Left ventricle myocardium inferior (tissue), 1 donor: ENCODE measurements around the gene SCO2. TPM values are rescaled to one million over a fixed set of nuclear protein-coding genes. Genes with fewer than 3 reads are reported as not detected.
A peak's percentile ranks its signal among the peaks of the same experiment; 100 is the strongest.

Source experiments
- DNase-seq: peaks from one replicate; pipeline ENCODE4 v3.0.0-alpha.2; 2020
- H3K27ac ChIP-seq: fragments of 200-600 bp; replicated peaks from 2 replicates; pipeline ENCODE4 v1.8.0; 2021
- H3K27me3 ChIP-seq: fragments of 200-600 bp; 2 replicates; pipeline ENCODE4 v1.8.0; 2021; ENCODE audit warnings: low read depth
- H3K36me3 ChIP-seq: fragments of 200-600 bp; 2 replicates; pipeline ENCODE4 v1.8.0; 2021
- H3K4me1 ChIP-seq: fragments of 200-600 bp; 2 replicates; pipeline ENCODE4 v1.8.0; 2021
- H3K4me3 ChIP-seq: fragments of 200-600 bp; 2 replicates; pipeline ENCODE4 v1.8.0; 2021; ENCODE audit warnings: mild to moderate bottlenecking, moderate library complexity
- H3K9me3 ChIP-seq: fragments of 200-600 bp; replicated peaks from 2 replicates; pipeline ENCODE4 v1.8.0; 2021
- intact Hi-C: fragments of 100-400 bp; cut with micrococcal nuclease; formaldehyde crosslinking; loops from one replicate; pipeline ENCODE4 v1.11.0; 2022
- total RNA-seq: library from RNA; stranded (reverse); fragmentation: NEBNext Ultra II Directional; extraction: Animal tissue kit (Norgen Biotek cat#: 25700); gene quantifications from one replicate; pipeline ENCODE4 v1.2.1, GENCODE V29; 2021
- TF ChIP-seq, protein P1 (sequence below): fragments of 200-600 bp; IDR thresholded peaks from 2 replicates; pipeline ENCODE4 v1.8.0; 2021; ENCODE audit warnings: antibody characterized with exemption, mild to moderate bottlenecking, borderline replicate concordance
- donor health status: DM: no; HTN: yes; CAD: no; lungs with severe emphysema.

Gene SCO2
- total RNA-seq, 1 donor from 2014 or later: not detected

DNA sequence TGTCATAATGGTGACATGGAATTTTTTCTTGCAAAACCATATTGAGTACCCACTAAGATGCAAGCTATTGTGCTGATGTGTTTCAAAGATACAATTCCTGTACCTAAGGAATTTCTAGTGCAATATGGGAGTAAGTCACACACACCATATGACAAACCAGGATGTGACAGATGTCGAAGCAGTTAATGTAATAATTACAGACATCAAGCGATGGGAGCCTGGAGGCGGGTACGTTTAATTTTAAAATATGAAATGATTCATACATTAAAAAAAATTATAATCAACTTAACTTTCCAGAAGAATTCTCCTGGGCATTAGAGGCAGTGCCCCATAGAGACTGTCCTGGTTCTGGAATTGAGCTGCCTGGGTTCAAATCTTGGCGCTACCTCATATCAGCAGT, 31.3 kb upstream of the SCO2 start:
- H3K27me3 ChIP-seq: peaks cover 4% of the 10 kb centered on the region
- no peak for DNase-seq
- H3K9me3 ChIP-seq: no peaks in the 10 kb centered on the region
- no peaks in the 10 kb centered on the region for H3K36me3 ChIP-seq
- TF ChIP-seq, protein P1, sequence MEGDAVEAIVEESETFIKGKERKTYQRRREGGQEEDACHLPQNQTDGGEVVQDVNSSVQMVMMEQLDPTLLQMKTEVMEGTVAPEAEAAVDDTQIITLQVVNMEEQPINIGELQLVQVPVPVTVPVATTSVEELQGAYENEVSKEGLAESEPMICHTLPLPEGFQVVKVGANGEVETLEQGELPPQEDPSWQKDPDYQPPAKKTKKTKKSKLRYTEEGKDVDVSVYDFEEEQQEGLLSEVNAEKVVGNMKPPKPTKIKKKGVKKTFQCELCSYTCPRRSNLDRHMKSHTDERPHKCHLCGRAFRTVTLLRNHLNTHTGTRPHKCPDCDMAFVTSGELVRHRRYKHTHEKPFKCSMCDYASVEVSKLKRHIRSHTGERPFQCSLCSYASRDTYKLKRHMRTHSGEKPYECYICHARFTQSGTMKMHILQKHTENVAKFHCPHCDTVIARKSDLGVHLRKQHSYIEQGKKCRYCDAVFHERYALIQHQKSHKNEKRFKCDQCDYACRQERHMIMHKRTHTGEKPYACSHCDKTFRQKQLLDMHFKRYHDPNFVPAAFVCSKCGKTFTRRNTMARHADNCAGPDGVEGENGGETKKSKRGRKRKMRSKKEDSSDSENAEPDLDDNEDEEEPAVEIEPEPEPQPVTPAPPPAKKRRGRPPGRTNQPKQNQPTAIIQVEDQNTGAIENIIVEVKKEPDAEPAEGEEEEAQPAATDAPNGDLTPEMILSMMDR: no peak
- no peaks in the 10 kb centered on the region for H3K4me1 ChIP-seq
- no peak overlapping the region for H3K4me3 ChIP-seq
- H3K27ac ChIP-seq: no peak overlapping the region
- intact Hi-C loops: no loop called here

DNA sequence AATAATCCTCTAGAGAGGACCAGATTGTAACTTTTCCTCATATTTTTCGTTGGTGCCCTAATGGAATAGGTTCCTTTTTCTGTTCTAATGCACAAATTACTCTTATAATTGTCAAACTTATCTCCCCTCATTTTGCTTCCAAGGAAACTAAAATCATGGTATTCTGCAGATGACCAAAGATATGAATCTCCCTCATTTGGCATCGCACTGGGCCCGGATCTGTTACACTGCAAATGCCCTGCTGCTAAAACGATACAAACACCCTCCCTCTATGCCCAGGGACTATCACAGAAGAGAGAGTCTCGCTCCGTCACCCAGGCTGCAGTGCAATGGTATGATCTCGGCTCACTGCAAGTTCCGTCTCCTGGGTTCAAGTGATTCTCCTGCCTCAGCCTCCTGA, 27.9 kb upstream of the SCO2 start:
- DNase-seq: no peak
- Histone ChIP-seq H3K27ac (no peak overlapping the region), H3K4me3 (no peak overlapping the region), H3K9me3 (no peaks in the 10 kb centered on the region), H3K4me1 (peaks cover 8% of the 10 kb centered on the region), H3K36me3 (no peaks in the 10 kb centered on the region), H3K27me3 (peaks cover 38% of the 10 kb centered on the region)
- TF ChIP-seq, protein P1: no peak
- intact Hi-C loops: no loop called here

DNA sequence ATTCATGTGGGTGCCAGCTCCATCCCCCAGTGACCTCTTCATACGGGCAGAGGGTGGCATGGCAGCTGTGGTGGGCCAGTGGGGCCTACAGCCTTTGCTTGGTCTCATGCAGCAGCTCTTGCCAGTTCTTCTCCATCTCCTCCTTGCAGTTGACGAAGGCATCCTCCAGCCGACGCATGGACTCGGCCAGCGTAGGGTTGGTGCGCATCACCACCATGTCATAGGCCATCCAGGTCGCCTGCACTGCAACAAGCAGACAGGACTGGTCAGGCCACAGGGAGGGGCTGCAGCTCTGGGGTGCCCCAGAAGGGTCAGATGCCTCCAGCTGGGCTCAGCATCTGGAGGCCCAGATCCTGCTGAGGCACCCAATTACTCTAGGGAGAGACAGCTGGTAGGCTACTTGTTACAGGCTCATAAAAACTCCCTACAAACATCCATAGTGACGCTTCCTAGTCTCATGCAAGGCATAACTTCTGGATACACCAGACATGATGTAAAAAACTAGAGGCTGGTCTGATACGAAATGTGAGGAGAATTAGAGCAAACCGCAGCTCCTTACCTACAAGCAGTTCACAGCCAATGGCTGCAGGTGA, 25.9 kb upstream of the SCO2 start:
- TF ChIP-seq, protein P1: no peak
- no peak overlapping the region for H3K4me3 ChIP-seq
- H3K27me3 ChIP-seq: peaks cover 56% of the 10 kb centered on the region
- H3K4me1 ChIP-seq: peaks cover 18% of the 10 kb centered on the region
- no peaks in the 10 kb centered on the region for H3K36me3 ChIP-seq
- H3K9me3 ChIP-seq: no peaks in the 10 kb centered on the region
- intact Hi-C loops: no loop called here
- no peak overlapping the region for H3K27ac ChIP-seq
- DNase-seq: no peak

DNA sequence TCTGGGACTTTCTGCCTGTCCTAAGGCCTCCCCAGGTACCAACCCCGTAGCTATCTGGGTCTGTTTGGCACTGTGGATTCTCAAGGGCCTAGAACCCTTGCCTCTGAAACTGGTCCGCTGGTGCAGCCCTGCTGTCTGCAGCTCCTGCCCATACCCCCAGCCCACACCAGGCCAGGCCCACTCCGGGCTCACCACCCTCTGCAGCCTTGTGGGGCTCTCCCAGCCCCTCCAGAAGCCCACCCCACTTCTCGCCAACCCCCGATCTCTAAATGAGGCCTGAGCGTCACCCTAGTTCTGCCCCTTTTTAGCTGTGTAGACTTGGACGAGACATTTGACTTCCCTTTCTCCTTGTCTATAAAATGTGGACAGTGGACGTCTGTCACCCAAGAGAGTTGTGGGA, 25.0 kb upstream of the SCO2 start:
- Histone ChIP-seq H3K36me3 (no peaks in the 10 kb centered on the region), H3K27me3 (peaks cover 65% of the 10 kb centered on the region), H3K4me1 (peaks cover 18% of the 10 kb centered on the region), H3K4me3 (no peak overlapping the region), H3K9me3 (no peaks in the 10 kb centered on the region), H3K27ac (no peak overlapping the region)
- intact Hi-C loops: no loop called here
- TF ChIP-seq, protein P1: no peak
- DNase-seq: no peak

DNA sequence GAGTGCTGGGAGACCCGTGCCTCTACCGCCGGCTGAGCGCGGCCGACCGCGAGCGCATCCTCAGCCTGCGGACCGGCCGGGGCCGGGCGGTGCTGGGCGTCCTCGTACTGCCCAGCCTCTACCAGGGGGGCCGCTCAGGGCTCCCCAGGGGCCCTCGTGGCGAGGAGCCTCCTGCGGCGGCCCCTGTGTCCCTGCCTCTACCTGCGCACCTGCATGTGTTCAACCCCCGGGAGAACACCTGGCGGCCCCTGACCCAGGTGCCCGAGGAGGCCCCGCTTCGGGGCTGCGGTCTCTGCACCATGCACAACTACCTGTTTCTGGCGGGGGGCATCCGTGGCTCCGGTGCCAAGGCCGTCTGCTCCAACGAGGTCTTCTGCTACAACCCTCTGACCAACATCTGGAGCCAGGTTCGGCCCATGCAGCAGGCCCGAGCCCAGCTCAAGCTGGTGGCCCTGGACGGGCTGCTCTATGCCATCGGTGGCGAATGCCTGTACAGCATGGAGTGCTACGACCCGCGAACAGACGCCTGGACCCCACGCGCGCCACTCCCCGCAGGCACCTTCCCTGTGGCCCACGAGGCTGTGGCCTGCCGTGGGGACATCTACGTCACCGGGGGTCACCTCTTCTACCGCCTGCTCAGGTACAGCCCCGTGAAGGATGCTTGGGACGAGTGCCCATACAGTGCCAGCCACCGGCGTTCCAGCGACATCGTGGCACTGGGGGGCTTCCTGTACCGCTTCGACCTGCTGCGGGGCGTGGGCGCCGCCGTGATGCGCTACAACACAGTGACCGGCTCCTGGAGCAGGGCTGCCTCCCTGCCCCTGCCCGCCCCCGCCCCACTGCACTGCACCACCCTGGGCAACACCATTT, 23.8 kb upstream of the SCO2 start:
- H3K27ac ChIP-seq: no peak overlapping the region
- intact Hi-C loops: no loop called here
- peaks cover 23% of the 10 kb centered on the region for H3K4me1 ChIP-seq

More for the DNA sequence above, 23.8 kb upstream of the SCO2 start:
- no peaks in the 10 kb centered on the region for H3K9me3 ChIP-seq
- TF ChIP-seq, protein P1: no peak
- peak overlapping the region; percentile 52 for H3K4me3 ChIP-seq
- H3K27me3 ChIP-seq: peaks cover 78% of the 10 kb centered on the region
- H3K36me3 ChIP-seq: no peaks in the 10 kb centered on the region
- no peak for DNase-seq
